Endothelial cell of umbilical vein (primary cell): ENCODE results near the gene TENT5C.

Source experiments
- CTCF ChIP-seq, 2 donors: IDR thresholded peaks; 1 replicate in 1 of 2; 2 replicates in 1 of 2; pipeline ENCODE4 v1.5.1; 2011; ENCODE audit warnings: low read length in 2 of 2, mild to moderate bottlenecking in 2 of 2, moderate library complexity in 2 of 2, control low read depth in 1 of 2, inconsistent platforms in 1 of 2, low read depth in 1 of 2; ENCODE audit not compliant: insufficient read depth in 1 of 2; ENCODE audit errors: extremely low read depth in 1 of 2
- EZH2 ChIP-seq: IDR thresholded peaks from 2 replicates; pipeline ENCODE4 v1.6.1; 2012; ENCODE audit warnings: borderline replicate concordance, low read depth, mild to moderate bottlenecking, moderate library complexity, low read length, inconsistent platforms; ENCODE audit not compliant: severe bottlenecking
- FOS ChIP-seq: IDR thresholded peaks from 2 replicates; pipeline ENCODE4 v1.6.1; 2011; ENCODE audit warnings: mild to moderate bottlenecking, low read length, moderate library complexity, borderline replicate concordance; ENCODE audit not compliant: insufficient read depth
- JUN ChIP-seq: IDR thresholded peaks from 2 replicates; pipeline ENCODE4 v1.6.1; 2011; ENCODE audit warnings: borderline replicate concordance, low read depth; ENCODE audit not compliant: insufficient read length, insufficient read depth
- POLR2A ChIP-seq: IDR thresholded peaks from 2 replicates; pipeline ENCODE4 v1.6.1; 2012; ENCODE audit warnings: low read depth, mild to moderate bottlenecking, control low read depth, low read length
- POLR2AphosphoS5 ChIP-seq: IDR thresholded peaks from 2 replicates; pipeline ENCODE4 v1.6.1; 2012; ENCODE audit warnings: low read depth, mild to moderate bottlenecking, control low read depth, low read length, moderate library complexity; ENCODE audit not compliant: insufficient read depth

- TF ChIP-seq CTCF (IDR thresholded peaks at IDR 0.05; ENCODE audit: extremely low read depth in 1 of 2, insufficient read depth in 1 of 2, low read depth in 1 of 2, low read length in 2 of 2) (no peak), JUN (no peak), POLR2AphosphoS5 (no peak), FOS (no peak), POLR2A (no peak), EZH2 (no peak)
Measured at GRCh38 chr1:117621316-117621715, 15.5 kb downstream of the TENT5C start.
